A549 treated with dexamethasone at 1 μM for 4 hours (cell line): ENCODE results near the gene RCOR3. TPM values are rescaled to one million over a fixed set of nuclear protein-coding genes. Genes with fewer than 3 reads are reported as not detected.

Source experiments
- total RNA-seq: library from RNA; stranded (reverse); fragments of 200-300 nt; extraction: Qiagen RNA extraction; gene quantifications from 5 replicates; pipeline ENCODE4 v1.2.3, GENCODE V29; 2022

The RCOR3 gene
- 25.0 to 31.3 TPM (median 30.4 TPM) in 5 replicates for total RNA-seq

GRCh38 chr1:211258756-211259637 is at the start of gene RCOR3:
RCOR3 (plus strand) TSS chr1:211259366; CDS start chr1:211259561, 195 bp downstream.

DNA sequence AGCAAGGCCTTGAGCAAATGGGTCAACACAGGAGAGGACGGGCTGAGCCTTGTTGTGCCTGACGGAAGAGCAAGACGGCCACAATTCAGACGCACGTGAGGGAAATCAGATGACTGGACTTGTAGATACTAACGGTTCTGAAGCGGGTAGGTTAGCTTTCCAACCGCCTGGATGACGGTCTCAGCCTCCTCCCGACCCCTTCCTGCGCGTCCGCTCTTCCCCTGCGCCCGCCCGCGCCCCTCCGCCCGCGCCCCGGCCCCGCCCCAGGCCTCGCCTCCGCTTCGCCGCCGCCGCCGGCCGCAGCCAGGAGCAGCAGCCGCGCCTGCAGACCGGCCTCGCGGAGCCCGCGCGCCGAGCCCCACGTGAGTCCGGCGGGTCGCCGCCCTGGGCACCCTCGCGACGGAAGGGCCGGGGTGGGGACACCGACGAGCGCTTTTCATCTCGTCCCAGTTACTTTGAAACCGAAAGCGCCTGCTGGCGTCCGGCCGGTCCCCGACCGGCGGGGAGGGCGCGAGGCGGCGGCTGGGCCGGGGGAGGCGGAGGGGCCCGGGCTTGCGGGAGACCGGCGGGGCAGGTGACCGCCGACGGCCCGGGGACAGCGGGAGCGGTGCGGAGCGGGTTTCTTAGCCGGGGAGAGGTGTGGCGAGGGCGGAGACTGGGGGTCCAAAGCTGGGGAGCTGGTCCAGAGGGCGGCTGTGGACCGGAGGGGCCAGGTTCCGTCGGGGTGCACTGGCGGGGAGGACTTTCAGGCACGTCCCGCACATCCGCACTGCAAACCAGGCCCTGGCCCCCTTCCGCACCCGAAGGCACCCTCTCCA is 67.6 kb downstream of the RCOR3 start, which contains the start of gene TRAF5:
TSS of gene TRAF5 (plus strand) at position 306 of the 818 bp plus-strand sequence. CDS start 26,407 bp downstream, outside the sequence.

Other genes starting within 250 kb of the RCOR3 start
- 2.1 to 2.6 TPM (median 2.1 TPM) in 5 replicates for gene KCNH1, start 125.2 kb upstream of the RCOR3 start, total RNA-seq
- 6.6 to 9.0 TPM (median 7.7 TPM) in 5 replicates for gene TRAF5, start 67.5 kb downstream of the RCOR3 start, total RNA-seq
- not detected in 5 replicates for gene RD3, start 232.8 kb downstream of the RCOR3 start, total RNA-seq